ACC112 (cell line): ENCODE measurements around the gene S100A13.

Source experiments
- H2AFZ ChIP-seq: fragments of 200-600 bp; sonication (generic); one replicate; pipeline ENCODE4 v1.6.0; 2017; ENCODE audit warnings: antibody characterized with exemption, low read length; ENCODE audit not compliant: unreplicated experiment
- H3K27ac ChIP-seq: fragments of 200-600 bp; sonication (generic); 2 replicates; pipeline ENCODE4 v1.5.1; 2014; ENCODE audit warnings: low read depth, mild to moderate bottlenecking, antibody characterized with exemption, low read length, moderate library complexity
- H3K27me3 ChIP-seq: fragments of 200-600 bp; sonication (generic); 2 replicates; pipeline ENCODE4 v1.6.1; 2014; ENCODE audit warnings: mild to moderate bottlenecking, antibody characterized with exemption, low read length, moderate library complexity, mixed read lengths; ENCODE audit not compliant: insufficient read depth
- H3K36me3 ChIP-seq: fragments of 200-600 bp; sonication (generic); 2 replicates; pipeline ENCODE4 v1.6.1; 2016; ENCODE audit warnings: mild to moderate bottlenecking, antibody characterized with exemption, low read length, moderate library complexity, mixed read lengths; ENCODE audit not compliant: insufficient read depth
- H3K4me1 ChIP-seq: fragments of 200-600 bp; sonication (generic); one replicate; pipeline ENCODE4 v1.6.1; 2016; ENCODE audit warnings: low read length, mixed read lengths; ENCODE audit not compliant: insufficient read depth, unreplicated experiment, control insufficient read depth
- H3K4me3 ChIP-seq: fragments of 200-600 bp; sonication (generic); 2 replicates; pipeline ENCODE4 v1.5.1; 2014; ENCODE audit warnings: mild to moderate bottlenecking, low read depth, low read length
- H3K79me2 ChIP-seq: fragments of 200-600 bp; sonication (generic); one replicate; pipeline ENCODE4 v1.6.0; 2016; ENCODE audit warnings: low read length; ENCODE audit not compliant: control insufficient read depth, unreplicated experiment, insufficient read depth

The S100A13 gene

DNA sequence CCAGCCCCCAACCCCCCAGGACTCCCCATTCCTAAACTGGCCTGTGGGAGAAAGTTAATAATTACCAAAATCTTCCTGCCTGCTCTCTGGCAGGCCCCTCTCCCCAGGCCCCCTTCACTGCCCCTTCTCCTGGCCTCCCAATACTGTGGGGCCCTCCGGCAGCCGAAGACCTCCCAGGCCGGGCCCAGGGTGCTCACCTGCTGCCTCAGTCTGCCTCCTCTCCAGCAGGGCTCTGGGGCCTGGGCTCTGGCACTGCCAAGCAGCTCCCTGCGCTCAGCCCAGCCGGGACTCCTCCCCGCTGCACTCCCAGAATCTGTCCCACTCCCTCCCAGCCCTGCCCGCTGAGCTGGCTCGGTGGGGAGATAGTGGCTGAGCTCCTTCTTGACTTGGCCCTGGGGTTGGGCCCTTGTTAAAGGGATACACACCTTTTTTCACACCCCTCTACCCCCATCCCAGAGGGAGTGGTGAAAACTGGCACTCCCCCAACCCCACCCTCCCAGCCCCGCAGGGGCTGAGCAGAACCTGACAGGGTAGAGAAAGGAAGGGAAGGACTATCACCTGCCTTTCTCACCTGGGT lies 14.5 kb downstream of the S100A13 start, which contains the start of gene S100A16:
Gene S100A16 (minus strand): TSS at position 383 of the 577 bp plus-strand sequence. CDS start 4,986 bp downstream, outside the sequence.
- H3K27me3 ChIP-seq: no peaks in the 10 kb centered on the region
- peak within 1 kb of the TSS; percentile 67 for H2AFZ ChIP-seq
- H3K4me1 ChIP-seq: peaks cover 59% of the 10 kb centered on the region
- peak within 1 kb of the TSS; percentile 74 for H3K27ac ChIP-seq
- peak within 1 kb of the TSS; percentile 93 for H3K4me3 ChIP-seq
- 0 out of 2 replicates have a peak, but pooled peaks cover 3% of the 10 kb centered on the region for H3K36me3 ChIP-seq
- H3K79me2 ChIP-seq: peaks cover 55% of the 10 kb centered on the region

- Histone ChIP-seq H3K27ac (peak overlapping the region; percentile 74), H3K27me3 (no peaks in the 10 kb centered on the region), H3K4me1 (peaks cover 60% of the 10 kb centered on the region), H3K36me3 (peaks cover 7% of the 10 kb centered on the region; the same call in 1 of the 2 replicates), H3K4me3 (peak overlapping the region; percentile 93), H2AFZ (peak overlapping the region; percentile 4), H3K79me2 (peaks cover 61% of the 10 kb centered on the region)
Measured at GRCh38 chr1:153612111-153612754, 15.1 kb downstream of the S100A13 start.

DNA sequence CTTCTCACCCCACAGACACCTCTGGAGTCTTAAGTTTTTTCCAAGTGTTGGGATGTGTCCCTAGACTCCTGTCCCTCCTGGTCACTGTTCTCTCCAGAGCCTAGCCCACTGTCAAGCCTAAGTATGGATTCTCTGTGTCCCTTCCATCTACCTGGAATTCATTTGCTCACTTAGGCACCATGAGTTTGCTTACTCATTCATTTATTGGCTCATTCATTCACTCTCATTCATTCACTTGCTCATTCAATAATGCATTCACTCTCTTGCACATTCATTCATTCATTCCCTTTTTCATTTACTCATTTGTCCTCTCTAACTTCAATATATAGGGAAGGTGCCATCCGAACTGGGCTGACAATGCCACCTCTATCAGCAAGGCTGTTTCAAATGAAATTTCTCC lies 15.9 kb downstream of the S100A13 start:
- Histone ChIP-seq H3K79me2 (peaks cover 69% of the 10 kb centered on the region), H3K36me3 (peaks cover 13% of the 10 kb centered on the region; the same call in 1 of the 2 replicates), H3K4me3 (peak overlapping the region; percentile 93), H3K4me1 (peaks cover 55% of the 10 kb centered on the region), H3K27ac (peak overlapping the region; percentile 74), H2AFZ (no peak overlapping the region), H3K27me3 (no peaks in the 10 kb centered on the region)

- Histone ChIP-seq H3K27me3 (no peaks in the 10 kb centered on the region), H3K36me3 (peaks cover 13% of the 10 kb centered on the region; the same call in 1 of the 2 replicates), H3K4me1 (peaks cover 50% of the 10 kb centered on the region), H3K27ac (peak overlapping the region; percentile 90), H3K4me3 (peak overlapping the region; percentile 93), H2AFZ (no peak overlapping the region), H3K79me2 (peaks cover 69% of the 10 kb centered on the region)
Measured at GRCh38 chr1:153610811-153611301, 16.4 kb downstream of the S100A13 start.

DNA sequence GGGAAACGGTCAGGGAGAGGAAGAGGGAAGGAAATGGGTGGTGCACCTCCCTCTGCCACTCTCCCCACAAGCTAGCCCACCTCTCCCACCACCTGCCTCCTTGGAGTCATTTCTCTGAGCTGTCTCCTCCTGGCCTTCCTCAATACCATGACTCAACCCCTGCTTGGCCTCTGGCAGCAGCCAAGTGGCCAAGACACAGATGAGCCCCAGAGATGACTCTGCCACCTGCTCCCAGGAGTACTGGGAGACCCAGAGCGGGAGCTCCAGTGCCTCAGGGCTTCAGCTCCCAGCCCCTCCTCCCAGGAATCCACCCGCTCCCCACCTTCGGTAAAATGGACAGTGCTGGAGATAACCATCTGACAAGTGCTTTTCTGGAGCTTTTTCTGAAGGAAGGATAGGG lies 17.0 kb downstream of the S100A13 start:
- no peak overlapping the region for H2AFZ ChIP-seq
- no peaks in the 10 kb centered on the region for H3K27me3 ChIP-seq
- H3K4me1 ChIP-seq: peaks cover 50% of the 10 kb centered on the region
- H3K36me3 ChIP-seq: peaks cover 13% of the 10 kb centered on the region; the same call in 1 of the 2 replicates
- H3K79me2 ChIP-seq: peaks cover 69% of the 10 kb centered on the region
- H3K27ac ChIP-seq: peak overlapping the region; percentile 90
- peak overlapping the region; percentile 71 for H3K4me3 ChIP-seq

GRCh38 chr1:153609585-153609907 lies 17.8 kb downstream of the S100A13 start:
- Histone ChIP-seq H3K4me1 (peaks cover 48% of the 10 kb centered on the region), H3K27ac (peak overlapping the region; percentile 90), H3K36me3 (peaks cover 15% of the 10 kb centered on the region; the same call in 1 of the 2 replicates), H2AFZ (no peak overlapping the region), H3K4me3 (peak overlapping the region; percentile 71), H3K79me2 (peaks cover 69% of the 10 kb centered on the region), H3K27me3 (no peaks in the 10 kb centered on the region)

DNA sequence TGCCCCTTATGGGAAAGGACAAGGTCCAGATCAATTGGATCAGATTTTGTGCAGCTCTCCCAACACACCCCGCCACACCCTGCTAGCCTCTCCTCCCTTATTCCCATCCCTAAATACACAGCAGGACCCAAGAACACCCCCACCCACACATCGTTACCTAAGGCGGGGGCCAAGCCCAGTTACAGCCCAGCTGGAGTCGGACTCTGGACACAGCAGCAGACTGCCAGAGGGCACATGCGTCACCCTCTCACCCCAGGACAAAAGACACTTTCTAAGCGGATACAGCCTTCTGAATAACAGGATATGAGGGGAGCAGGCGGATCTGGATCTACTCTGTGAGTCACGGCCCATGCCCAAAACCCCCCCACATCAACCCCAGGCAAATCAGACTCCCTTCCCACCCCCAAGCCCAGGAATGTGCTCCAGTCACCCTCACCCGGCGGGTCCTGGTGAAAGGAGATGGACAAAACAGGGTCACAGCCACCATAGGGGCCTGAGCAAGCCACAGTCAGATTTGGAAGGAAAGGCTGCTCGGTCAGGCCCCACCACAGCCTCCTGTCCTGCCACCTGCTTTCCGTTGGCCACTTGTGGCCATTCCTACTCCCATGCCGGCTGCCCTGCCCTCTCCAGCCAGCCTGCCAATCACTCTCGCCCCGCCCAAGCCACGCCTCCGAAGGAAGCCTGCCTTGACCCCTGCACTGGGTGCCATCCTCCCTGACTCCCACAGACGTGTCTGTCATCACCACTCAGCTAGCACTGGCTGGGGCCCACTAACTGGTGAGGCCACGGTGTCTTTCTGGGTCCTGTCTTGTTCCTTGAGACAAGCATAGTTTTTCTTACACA lies 18.3 kb downstream of the S100A13 start:
- Histone ChIP-seq H3K36me3 (peaks cover 19% of the 10 kb centered on the region; the same call in 1 of the 2 replicates), H2AFZ (no peak overlapping the region), H3K27ac (peak overlapping the region; percentile 90), H3K27me3 (no peaks in the 10 kb centered on the region), H3K4me1 (peaks cover 42% of the 10 kb centered on the region), H3K79me2 (peaks cover 69% of the 10 kb centered on the region), H3K4me3 (peak overlapping the region; percentile 71)

DNA sequence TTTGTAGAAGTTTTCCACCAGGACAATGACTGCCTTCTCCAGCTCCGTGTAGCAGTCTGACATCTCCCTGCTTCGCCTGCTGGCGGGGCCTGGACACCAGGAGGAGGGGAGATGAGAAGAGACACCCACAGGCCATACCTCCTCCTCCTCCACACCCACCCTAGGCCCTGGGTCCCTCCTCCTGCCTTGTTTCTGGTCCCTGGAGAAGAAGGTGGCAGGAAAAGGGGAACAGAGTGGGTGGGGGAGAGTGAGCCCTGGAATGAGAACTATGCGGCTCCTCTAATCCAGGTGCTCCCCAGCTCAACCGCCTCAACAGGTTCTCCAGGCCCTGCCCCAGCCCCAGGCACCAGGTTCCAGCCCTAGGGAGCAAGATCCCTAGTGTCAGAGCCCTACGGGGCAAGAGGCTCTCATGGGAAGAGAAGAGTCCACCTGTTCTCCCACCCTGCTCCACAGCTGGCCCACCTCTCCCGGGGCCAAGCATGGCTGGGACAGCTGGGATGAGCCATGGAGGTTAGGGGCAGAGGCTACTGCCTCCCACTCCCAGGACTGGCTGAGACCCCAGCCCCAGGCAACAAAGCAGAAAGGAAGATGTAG lies 19.1 kb downstream of the S100A13 start:
- peak overlapping the region; percentile 90 for H3K27ac ChIP-seq
- H3K27me3 ChIP-seq: no peaks in the 10 kb centered on the region
- H3K36me3 ChIP-seq: peaks cover 24% of the 10 kb centered on the region; the same call in 1 of the 2 replicates
- H3K79me2 ChIP-seq: peaks cover 65% of the 10 kb centered on the region
- H3K4me1 ChIP-seq: peaks cover 37% of the 10 kb centered on the region
- H2AFZ ChIP-seq: no peak overlapping the region
- H3K4me3 ChIP-seq: peak overlapping the region; percentile 71

DNA sequence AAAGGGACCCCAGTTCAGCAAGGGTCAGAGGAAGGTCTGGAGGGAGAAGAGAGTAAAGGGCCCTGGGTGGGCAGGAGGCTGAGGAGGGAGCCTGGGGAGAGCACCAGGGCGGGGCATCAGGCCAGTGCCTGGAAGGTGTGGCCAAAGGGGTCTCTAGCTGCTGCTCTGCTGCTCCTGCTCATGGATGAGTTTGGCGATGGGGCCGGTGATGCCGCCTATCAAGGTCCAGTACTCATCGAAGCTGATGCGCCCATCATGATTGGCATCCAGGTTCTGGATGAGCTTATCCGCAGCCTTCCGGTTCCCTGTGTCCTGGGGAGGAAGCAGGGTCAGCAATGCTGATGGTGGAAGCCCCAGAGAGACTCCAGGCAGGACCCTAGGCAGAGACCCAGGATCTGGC lies 19.9 kb downstream of the S100A13 start:
- peak overlapping the region; percentile 71; the same call in 1 of the 2 replicates for H3K4me3 ChIP-seq
- peaks cover 35% of the 10 kb centered on the region for H3K4me1 ChIP-seq

DNA sequence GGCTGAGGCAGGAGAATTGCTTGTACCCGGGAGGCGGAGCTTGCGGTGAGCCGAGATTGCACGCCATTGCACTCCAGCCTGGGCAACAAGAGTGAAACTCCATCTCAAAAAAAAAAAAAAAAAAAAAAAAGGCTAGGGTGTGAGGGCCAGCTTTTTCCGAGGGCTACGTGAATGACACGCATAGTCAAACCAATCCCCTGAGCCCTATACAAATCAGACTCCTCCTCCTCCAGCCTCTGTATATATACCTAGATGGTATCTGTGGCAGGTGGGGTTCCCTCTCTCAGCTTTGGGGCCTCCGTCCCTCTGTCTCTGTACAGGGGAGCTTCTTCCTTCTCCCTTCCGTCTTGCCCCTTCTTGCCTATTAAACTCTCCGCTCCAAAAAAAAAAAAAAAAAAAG lies 21.1 kb downstream of the S100A13 start:
- Histone ChIP-seq H2AFZ (no peak overlapping the region), H3K27me3 (no peaks in the 10 kb centered on the region), H3K4me1 (peaks cover 46% of the 10 kb centered on the region), H3K36me3 (peaks cover 26% of the 10 kb centered on the region; the same call in 1 of the 2 replicates), H3K27ac (no peak overlapping the region), H3K79me2 (peaks cover 45% of the 10 kb centered on the region), H3K4me3 (no peak overlapping the region)

More for the DNA sequence above, 19.9 kb downstream of the S100A13 start:
- Histone ChIP-seq H3K79me2 (peaks cover 57% of the 10 kb centered on the region), H2AFZ (no peak overlapping the region), H3K27me3 (no peaks in the 10 kb centered on the region), H3K36me3 (peaks cover 26% of the 10 kb centered on the region; the same call in 1 of the 2 replicates), H3K27ac (peak overlapping the region; percentile 90; the same call in 1 of the 2 replicates)
